NT2/D1 (cell line): ENCODE data around the gene TNS3.

Source experiments
- DNase-seq: peaks from one replicate; pipeline ENCODE4 v3.0.0-alpha.2; 2011; ENCODE audit warnings: low read depth, low spot score
- H3K27me3 ChIP-seq: 2 replicates; pipeline ENCODE4 v1.6.0; 2011; ENCODE audit warnings: mild to moderate bottlenecking; ENCODE audit not compliant: insufficient read length, insufficient read depth
- H3K36me3 ChIP-seq: 2 replicates; pipeline ENCODE4 v1.6.1; 2011; ENCODE audit warnings: mild to moderate bottlenecking, low read length, mixed read lengths; ENCODE audit not compliant: insufficient read depth, insufficient read length
- H3K4me1 ChIP-seq: 2 replicates; pipeline ENCODE4 v1.5.1; 2011; ENCODE audit not compliant: insufficient read depth, insufficient read length
- H3K4me3 ChIP-seq: 2 replicates; pipeline ENCODE4 v1.5.1; 2011; ENCODE audit warnings: low read depth; ENCODE audit not compliant: insufficient read length
- H3K9ac ChIP-seq: 2 replicates; pipeline ENCODE4 v1.6.0; 2011; ENCODE audit warnings: low read depth; ENCODE audit not compliant: insufficient read length
- H3K9me3 ChIP-seq: 2 replicates; pipeline ENCODE4 v1.5.1; 2011; ENCODE audit warnings: mild to moderate bottlenecking, low read length; ENCODE audit not compliant: insufficient read depth
- SUZ12 ChIP-seq: IDR thresholded peaks from 2 replicates; pipeline ENCODE4 v1.6.1; 2011; ENCODE audit not compliant: insufficient read length, insufficient read depth; ENCODE audit errors: extremely low read depth
- YY1 ChIP-seq: IDR thresholded peaks from 2 replicates; pipeline ENCODE4 v1.6.1; 2011; ENCODE audit not compliant: insufficient read length, insufficient read depth
- ZNF274 ChIP-seq: IDR thresholded peaks from 2 replicates; pipeline ENCODE4 v1.6.1; 2011; ENCODE audit warnings: mild to moderate bottlenecking, low read depth, low read length

TNS3 gene

DNA sequence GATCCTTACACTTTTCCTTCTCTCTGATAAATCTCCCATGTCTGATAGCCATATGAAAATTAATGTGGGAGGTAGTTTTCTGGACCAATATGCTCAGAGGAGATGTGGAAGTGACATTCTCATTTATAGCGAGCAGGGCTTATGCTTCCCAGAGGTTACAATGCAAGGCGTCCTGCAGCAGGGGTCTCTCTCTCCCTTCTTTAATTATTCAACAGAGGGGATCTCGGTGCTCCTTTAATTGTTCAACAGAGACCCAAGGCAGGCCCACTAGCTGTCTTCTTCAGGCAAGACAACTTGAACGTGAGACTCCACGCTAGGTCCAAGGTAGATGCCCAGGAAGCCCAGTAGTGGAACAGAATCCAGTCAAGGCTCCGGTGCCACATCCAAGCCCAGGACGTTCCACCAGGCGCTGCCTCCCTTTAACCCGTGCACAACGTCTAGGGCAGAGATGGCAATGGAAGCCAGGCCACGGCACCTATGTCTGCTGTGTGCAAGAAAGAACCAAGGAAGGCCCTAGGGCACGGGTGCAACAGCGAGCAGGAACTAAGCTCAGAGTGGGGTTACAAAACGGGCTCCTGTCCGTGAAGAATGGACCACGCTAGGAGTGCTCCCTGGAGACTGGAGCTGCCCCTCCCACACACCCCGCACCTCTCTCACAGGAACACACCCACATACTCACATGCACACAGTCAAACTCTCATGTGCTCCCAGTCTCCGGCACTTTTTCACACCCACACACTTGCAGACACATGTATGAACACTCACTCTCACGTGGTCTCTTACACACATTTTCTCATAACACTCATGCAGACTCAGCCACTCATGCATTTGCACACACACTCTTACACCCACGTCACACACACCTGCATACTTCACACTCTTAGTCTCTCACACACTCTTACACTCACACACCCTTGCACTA lies 230.4 kb downstream of the TNS3 start:
- H3K4me1 ChIP-seq = peaks cover 7% of the 10 kb centered on the region
- H3K36me3 ChIP-seq = peaks cover 63% of the 10 kb centered on the region
- no peak for DNase-seq
- TF ChIP-seq ZNF274 = no peak
- no peak for TF ChIP-seq SUZ12
- TF ChIP-seq YY1 = no peak
- H3K27me3 ChIP-seq = no peaks in the 10 kb centered on the region
- H3K9me3 ChIP-seq = no peaks in the 10 kb centered on the region
- no peak overlapping the region for H3K4me3 ChIP-seq
- H3K9ac ChIP-seq = no peak overlapping the region

DNA sequence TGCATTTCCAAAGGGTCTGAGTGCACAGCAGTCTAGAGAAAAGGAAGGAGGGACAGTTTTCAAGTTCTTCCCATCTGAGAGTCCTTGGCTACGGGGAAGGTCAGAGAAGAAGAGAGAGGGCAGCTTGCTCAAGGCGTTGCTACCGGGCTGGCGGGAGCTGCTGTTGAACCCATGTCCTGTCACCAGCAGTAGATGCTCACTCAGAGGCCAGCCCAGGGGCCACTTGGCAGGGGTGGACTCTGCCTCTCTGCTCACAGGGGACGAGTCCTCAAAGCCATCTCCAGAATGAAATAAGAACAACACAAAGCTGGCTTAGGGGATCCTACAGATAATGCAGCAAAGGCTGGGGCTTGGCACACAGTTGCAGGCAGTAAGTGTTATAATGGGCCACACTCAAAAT lies 231.5 kb downstream of the TNS3 start:
- H3K27me3 ChIP-seq = no peaks in the 10 kb centered on the region
- TF ChIP-seq YY1 (no peak), SUZ12 (no peak), ZNF274 (no peak)
- H3K36me3 ChIP-seq = peaks cover 66% of the 10 kb centered on the region
- DNase-seq = no peak
- peaks cover 11% of the 10 kb centered on the region for H3K4me1 ChIP-seq
- H3K9me3 ChIP-seq = no peaks in the 10 kb centered on the region
- no peak overlapping the region for H3K9ac ChIP-seq
- H3K4me3 ChIP-seq = no peak overlapping the region

DNA sequence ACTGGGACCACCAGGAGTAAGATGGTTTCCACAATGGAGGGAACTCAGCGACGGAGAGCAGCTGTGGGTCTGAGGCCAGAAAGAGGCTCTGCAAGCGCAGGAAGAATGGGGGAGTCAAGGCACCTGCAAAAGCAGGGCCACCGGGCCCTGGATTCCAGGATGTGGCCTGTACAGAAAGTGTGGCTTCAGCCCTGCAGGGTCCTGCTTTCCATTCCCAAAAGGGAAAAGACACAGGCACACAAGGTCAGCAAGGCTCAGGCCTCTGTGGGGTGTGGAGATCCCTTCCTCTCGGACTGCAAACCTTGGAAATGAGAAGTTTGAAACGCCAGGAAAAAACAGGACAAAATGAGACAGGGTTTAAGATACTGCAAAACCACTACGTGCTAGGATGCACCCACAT lies 232.5 kb downstream of the TNS3 start:
- no peak overlapping the region for H3K4me3 ChIP-seq
- TF ChIP-seq ZNF274 = no peak
- TF ChIP-seq YY1 = no peak
- TF ChIP-seq SUZ12 = no peak
- H3K4me1 ChIP-seq = peaks cover 11% of the 10 kb centered on the region
- no peak overlapping the region for H3K9ac ChIP-seq
- no peak for DNase-seq
- H3K27me3 ChIP-seq = no peaks in the 10 kb centered on the region
- no peaks in the 10 kb centered on the region for H3K9me3 ChIP-seq
- H3K36me3 ChIP-seq = peaks cover 66% of the 10 kb centered on the region

DNA sequence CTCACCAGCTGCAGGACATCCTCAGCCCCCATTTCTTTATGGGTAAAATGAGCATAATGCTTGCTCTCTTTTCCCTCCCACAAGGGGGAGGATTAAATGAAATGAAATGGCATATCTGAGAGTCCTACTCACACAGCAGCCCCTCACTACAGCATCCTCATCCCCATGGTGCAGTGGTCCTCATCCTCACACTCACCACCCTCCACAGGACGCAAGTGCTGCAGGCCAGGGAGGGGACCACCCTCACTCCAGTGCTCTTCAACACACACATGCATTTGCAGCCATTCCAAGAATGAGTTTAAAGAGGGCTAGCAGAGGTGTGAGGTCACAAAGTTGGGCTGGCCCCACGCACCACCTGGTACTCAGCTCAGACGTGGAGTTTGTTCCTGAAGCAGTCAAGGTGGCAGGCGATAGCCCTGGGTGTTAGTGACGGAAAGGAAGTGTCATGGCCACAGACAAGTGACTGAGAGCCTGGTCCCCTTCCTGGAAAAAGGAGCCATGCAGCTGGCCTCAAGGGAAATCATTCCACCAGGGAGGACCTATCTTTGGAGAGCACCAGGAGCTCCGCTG lies 234.0 kb downstream of the TNS3 start:
- Histone ChIP-seq H3K9me3 (no peaks in the 10 kb centered on the region), H3K4me3 (no peak overlapping the region), H3K27me3 (no peaks in the 10 kb centered on the region), H3K36me3 (peaks cover 73% of the 10 kb centered on the region), H3K4me1 (peaks cover 11% of the 10 kb centered on the region), H3K9ac (no peak overlapping the region)
- no peak for TF ChIP-seq YY1
- no peak for TF ChIP-seq ZNF274
- TF ChIP-seq SUZ12 = no peak
- DNase-seq = no peak

DNA sequence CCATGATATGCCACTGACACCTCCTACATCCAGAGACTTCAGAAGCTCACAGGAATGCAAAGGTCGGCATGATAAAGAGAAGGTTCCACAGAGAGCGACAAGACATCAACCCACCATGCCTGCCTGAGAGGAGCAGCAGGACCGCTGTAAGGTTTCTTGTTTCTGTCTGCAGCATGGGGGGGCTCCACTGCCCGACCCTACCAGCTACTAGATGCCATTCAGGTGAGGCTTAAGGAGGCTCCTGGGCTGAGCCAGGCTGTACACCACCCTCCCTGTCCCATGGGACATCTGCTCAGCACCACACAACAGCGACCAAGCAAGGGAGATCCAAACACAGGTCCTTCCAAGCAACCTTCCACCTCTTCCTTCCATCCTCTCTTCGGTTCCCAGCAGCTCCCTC lies 234.6 kb downstream of the TNS3 start:
- DNase-seq = no peak
- Histone ChIP-seq H3K27me3 (no peaks in the 10 kb centered on the region), H3K4me1 (peaks cover 11% of the 10 kb centered on the region), H3K36me3 (peaks cover 73% of the 10 kb centered on the region), H3K9ac (no peak overlapping the region), H3K9me3 (no peaks in the 10 kb centered on the region), H3K4me3 (no peak overlapping the region)
- TF ChIP-seq ZNF274 = no peak
- TF ChIP-seq YY1 = no peak
- TF ChIP-seq SUZ12 = no peak

DNA sequence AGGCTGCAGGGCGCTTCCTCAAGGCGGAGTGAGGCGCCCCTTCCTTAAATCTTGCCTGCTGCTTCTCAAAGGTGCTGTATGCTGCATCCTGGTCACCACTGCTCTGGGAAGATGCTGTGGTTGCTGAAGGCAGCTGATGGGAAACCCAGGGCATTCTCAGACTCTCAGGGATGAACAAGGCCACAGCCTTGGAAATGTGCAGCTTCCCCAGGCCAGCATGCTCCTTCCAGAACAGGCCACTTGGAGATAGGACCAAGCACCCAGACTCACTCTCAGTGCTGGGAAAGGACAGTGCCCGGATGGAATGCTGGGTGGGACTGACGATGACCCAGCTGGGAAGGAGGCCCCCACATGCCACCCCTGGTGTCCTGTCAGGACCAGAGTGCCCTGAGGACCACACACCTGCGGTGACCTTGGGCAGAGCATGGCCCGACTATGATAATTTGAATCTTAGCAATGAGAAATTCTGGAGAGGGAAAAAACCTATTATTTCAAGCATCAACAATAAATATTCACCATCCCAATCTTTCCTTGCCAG lies 235.5 kb downstream of the TNS3 start:
- Histone ChIP-seq H3K27me3 (no peaks in the 10 kb centered on the region), H3K9ac (no peak overlapping the region), H3K4me3 (no peak overlapping the region), H3K4me1 (peaks cover 8% of the 10 kb centered on the region), H3K36me3 (peaks cover 69% of the 10 kb centered on the region), H3K9me3 (no peaks in the 10 kb centered on the region)
- no peak for TF ChIP-seq SUZ12
- TF ChIP-seq YY1 = no peak
- no peak for TF ChIP-seq ZNF274
- DNase-seq = no peak

DNA sequence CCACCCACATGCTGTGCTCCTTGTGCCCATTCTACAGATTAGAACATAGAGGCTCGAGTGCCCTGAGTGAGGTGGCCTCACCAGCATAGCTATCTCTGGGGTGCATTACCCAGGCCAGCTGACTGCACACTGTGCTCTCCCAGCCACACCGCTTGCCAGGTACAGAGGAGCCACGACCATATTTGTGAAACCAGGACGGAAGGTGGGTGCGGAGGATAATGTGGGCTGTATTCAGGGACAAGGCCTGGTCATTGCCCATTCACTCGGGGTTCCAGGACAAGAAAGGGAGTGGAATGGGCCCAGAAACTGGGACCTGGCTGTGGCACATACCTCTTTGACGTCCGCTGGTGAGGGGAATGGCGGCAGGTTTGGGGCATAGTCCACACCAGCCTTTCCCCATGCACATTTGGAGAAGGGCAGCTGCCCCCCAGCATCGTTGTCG lies 236.0 kb downstream of the TNS3 start:
- Histone ChIP-seq H3K4me3 (no peak overlapping the region), H3K27me3 (no peaks in the 10 kb centered on the region), H3K36me3 (peaks cover 63% of the 10 kb centered on the region), H3K9ac (no peak overlapping the region), H3K9me3 (no peaks in the 10 kb centered on the region), H3K4me1 (peaks cover 7% of the 10 kb centered on the region)
- DNase-seq = no peak
- TF ChIP-seq YY1 = no peak
- no peak for TF ChIP-seq SUZ12
- TF ChIP-seq ZNF274 = no peak
